ENCODE results near the gene MID1. TPM values are rescaled to one million over a fixed set of nuclear protein-coding genes. Genes with fewer than 3 reads are reported as not detected.

MID1 gene
- total RNA-seq, 1 experiment from 2014 or later, result 9.7 TPM

DNA sequence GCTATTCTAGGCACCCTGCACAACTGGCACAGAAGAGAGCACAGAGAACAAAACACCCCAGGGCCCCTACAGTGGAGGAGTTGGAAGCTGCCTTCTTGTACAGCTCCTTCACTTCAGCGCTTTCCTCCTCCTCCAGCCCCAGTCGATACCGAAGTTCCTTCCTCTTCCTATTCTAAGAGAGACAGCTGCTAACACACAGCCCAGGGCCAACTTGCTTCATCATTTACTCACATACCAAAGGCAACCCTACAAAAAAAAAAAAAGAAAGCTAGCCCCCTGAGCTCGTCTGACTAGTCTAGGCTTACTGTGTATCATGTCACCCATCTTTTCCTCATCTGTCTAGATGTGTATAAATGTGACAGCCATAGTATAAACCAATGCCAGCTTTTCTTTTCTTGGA is 64.5 kb downstream of the MID1 start:
- Mint-ChIP-seq H3K27me3 (ENCODE audit: insufficient read depth, unreplicated experiment) (no peaks in the 10 kb centered on the region), H3K4me1 (ENCODE audit: insufficient read depth, unreplicated experiment) (no peaks in the 10 kb centered on the region), H3K27ac (ENCODE audit: low read depth, unreplicated experiment) (no peak overlapping the region), H3K9me3 (ENCODE audit: unreplicated experiment) (peaks cover 7% of the 10 kb centered on the region), H3K36me3 (ENCODE audit: insufficient read depth, unreplicated experiment) (no peaks in the 10 kb centered on the region), H3K4me3 (ENCODE audit: unreplicated experiment) (no peak overlapping the region)
- ChIA-PET CTCF (interaction anchor here (0.6 to 0.9 kb wide), 3 partner anchors 11 to 978 kb away, joined by 3 read pairs; no protein-coding TSS in a partner anchor), POLR2A (interaction anchor here (0.7 to 1.1 kb wide), 2 partner anchors 14 to 18 kb away, joined by 3 to 4 read pairs; no protein-coding TSS in a partner anchor)
- intact Hi-C loops (cut with micrococcal nuclease), result no loop called here
- no TSS peak for BruUV-seq (replicated peaks)
- DNase-seq (ENCODE audit: unreplicated experiment), result no peak
- TF ChIP-seq, protein P1, sequence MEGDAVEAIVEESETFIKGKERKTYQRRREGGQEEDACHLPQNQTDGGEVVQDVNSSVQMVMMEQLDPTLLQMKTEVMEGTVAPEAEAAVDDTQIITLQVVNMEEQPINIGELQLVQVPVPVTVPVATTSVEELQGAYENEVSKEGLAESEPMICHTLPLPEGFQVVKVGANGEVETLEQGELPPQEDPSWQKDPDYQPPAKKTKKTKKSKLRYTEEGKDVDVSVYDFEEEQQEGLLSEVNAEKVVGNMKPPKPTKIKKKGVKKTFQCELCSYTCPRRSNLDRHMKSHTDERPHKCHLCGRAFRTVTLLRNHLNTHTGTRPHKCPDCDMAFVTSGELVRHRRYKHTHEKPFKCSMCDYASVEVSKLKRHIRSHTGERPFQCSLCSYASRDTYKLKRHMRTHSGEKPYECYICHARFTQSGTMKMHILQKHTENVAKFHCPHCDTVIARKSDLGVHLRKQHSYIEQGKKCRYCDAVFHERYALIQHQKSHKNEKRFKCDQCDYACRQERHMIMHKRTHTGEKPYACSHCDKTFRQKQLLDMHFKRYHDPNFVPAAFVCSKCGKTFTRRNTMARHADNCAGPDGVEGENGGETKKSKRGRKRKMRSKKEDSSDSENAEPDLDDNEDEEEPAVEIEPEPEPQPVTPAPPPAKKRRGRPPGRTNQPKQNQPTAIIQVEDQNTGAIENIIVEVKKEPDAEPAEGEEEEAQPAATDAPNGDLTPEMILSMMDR (IDR thresholded peaks at IDR 0.05; ENCODE audit: unreplicated experiment), result no peak

DNA sequence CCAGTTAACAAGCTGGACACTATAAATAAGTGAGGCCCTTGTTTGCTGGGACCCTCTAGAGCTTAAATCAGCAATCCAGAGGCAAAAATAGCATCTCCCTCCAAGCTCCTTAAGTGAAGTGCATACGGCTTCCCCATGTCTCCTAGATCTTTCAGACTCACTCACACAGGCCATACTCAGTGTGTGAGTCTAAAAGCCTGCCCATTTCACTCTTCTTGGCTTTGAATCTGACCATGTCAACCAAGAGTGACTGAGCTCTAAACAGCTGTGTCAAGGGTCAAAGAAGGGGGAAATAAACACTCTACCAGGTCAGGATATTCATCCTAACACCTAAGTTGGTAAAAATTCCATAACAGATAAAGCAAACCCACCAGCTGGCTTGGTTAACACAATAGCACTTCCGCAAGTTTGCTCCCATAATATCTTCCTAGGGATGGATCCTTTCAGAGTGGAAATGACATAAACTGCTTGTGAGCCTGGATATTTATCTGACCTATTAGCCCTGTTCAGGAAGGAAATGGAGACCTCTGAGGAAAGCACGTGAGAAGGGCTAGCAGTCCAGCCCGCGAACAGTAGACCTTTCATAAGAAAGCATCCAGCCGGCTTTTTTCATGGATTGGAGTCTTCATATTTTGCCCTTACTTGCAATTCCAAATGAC is 65.6 kb downstream of the MID1 start:
- Mint-ChIP-seq H3K36me3 (ENCODE audit: insufficient read depth, unreplicated experiment) (no peaks in the 10 kb centered on the region), H3K4me1 (ENCODE audit: insufficient read depth, unreplicated experiment) (no peaks in the 10 kb centered on the region)
- POLR2A ChIA-PET, result interaction anchor here (0.7 to 1.1 kb wide), 2 partner anchors 16 to 17 kb away, joined by 3 to 4 read pairs; no protein-coding TSS in a partner anchor

DNA sequence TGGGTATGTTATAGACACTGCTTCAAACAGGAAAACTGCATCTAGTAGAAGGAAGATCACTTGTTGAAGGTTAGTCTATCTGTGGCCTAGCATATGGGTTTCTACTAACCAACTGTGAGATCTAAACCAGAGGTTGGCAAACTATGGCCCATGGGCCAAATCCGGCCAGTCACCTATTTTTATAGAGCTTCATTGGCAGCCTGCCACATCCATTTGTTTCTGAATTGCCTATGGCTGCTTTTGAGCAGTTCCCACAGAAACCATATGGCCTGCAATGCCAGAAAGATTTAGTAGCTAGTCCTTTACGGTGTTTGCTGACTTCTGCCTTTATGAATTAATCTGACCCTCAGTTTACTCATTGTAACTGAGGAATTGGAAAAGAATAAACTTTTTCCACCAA is 71.1 kb downstream of the MID1 start:
- DNase-seq (ENCODE audit: unreplicated experiment), result peak; percentile 62
- no TSS peak for BruUV-seq (replicated peaks)
- ChIA-PET POLR2A (interaction anchor here (0.5 to 1.4 kb wide), 3 partner anchors 29 to 69 kb away, joined by 3 read pairs; no protein-coding TSS in a partner anchor), CTCF (interaction anchor here (0.8 kb wide), 1 partner anchor 19 kb away, joined by 3 read pairs; no protein-coding TSS in a partner anchor)
- Mint-ChIP-seq H3K27ac (ENCODE audit: low read depth, unreplicated experiment) (no peak overlapping the region), H3K4me1 (ENCODE audit: insufficient read depth, unreplicated experiment) (peaks cover 13% of the 10 kb centered on the region), H3K36me3 (ENCODE audit: insufficient read depth, unreplicated experiment) (no peaks in the 10 kb centered on the region), H3K4me3 (ENCODE audit: unreplicated experiment) (no peak overlapping the region), H3K27me3 (ENCODE audit: insufficient read depth, unreplicated experiment) (no peaks in the 10 kb centered on the region), H3K9me3 (ENCODE audit: unreplicated experiment) (no peaks in the 10 kb centered on the region)
- intact Hi-C loops (cut with micrococcal nuclease), result no loop called here
- TF ChIP-seq, protein P1 (IDR thresholded peaks at IDR 0.05; ENCODE audit: unreplicated experiment), result no peak

More for the DNA sequence above, 65.6 kb downstream of the MID1 start:
- CTCF ChIA-PET, result interaction anchor here (0.7 to 1.3 kb wide), 4 partner anchors 10 to 50 kb away, joined by 3 to 5 read pairs (median 4); no protein-coding TSS in a partner anchor
- no TSS peak for BruUV-seq (replicated peaks)
- TF ChIP-seq, protein P1 (IDR thresholded peaks at IDR 0.05; ENCODE audit: unreplicated experiment), result no peak
- H3K9me3 Mint-ChIP-seq (ENCODE audit: unreplicated experiment), result peaks cover 7% of the 10 kb centered on the region
- no peak for DNase-seq (ENCODE audit: unreplicated experiment)
- no peaks in the 10 kb centered on the region for H3K27me3 Mint-ChIP-seq (ENCODE audit: insufficient read depth, unreplicated experiment)
- no peak overlapping the region for H3K4me3 Mint-ChIP-seq (ENCODE audit: unreplicated experiment)
- intact Hi-C loops (cut with micrococcal nuclease), result no loop called here
- no peak overlapping the region for H3K27ac Mint-ChIP-seq (ENCODE audit: low read depth, unreplicated experiment)

DNA sequence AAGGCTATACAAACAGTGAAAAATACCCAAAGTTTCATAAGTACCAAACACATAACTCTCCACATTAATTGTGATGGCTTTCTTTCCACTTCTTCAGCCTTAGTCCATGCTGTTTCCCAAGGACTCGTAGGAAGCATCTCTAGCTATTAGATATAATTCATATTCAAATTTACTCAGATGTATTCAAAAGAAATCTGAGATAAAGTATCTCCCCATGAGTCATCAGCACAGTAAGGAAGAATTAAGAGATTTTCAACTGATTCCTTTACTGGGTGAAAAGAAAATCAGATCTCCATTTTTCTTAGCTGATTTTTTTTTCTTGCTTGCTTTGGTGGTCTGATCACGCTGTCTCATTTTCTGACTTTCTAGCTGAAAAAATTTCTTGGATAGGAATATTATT is 71.7 kb downstream of the MID1 start:
- H3K9me3 Mint-ChIP-seq (ENCODE audit: unreplicated experiment), result no peaks in the 10 kb centered on the region
- intact Hi-C loops (cut with micrococcal nuclease), result no loop called here
- no peak overlapping the region for H3K27ac Mint-ChIP-seq (ENCODE audit: low read depth, unreplicated experiment)
- no peak for DNase-seq (ENCODE audit: unreplicated experiment)
- ChIA-PET POLR2A (interaction anchor here (0.5 to 1.4 kb wide), 3 partner anchors 29 to 70 kb away, joined by 3 read pairs; no protein-coding TSS in a partner anchor), CTCF (no interaction called here)
- no TSS peak for BruUV-seq (replicated peaks)
- no peak overlapping the region for H3K4me3 Mint-ChIP-seq (ENCODE audit: unreplicated experiment)
- H3K4me1 Mint-ChIP-seq (ENCODE audit: insufficient read depth, unreplicated experiment), result peaks cover 13% of the 10 kb centered on the region
- H3K27me3 Mint-ChIP-seq (ENCODE audit: insufficient read depth, unreplicated experiment), result no peaks in the 10 kb centered on the region
- TF ChIP-seq, protein P1 (IDR thresholded peaks at IDR 0.05; ENCODE audit: unreplicated experiment), result no peak
- no peaks in the 10 kb centered on the region for H3K36me3 Mint-ChIP-seq (ENCODE audit: insufficient read depth, unreplicated experiment)
